Measurements from ENCODE around the gene DTX1.

The DTX1 gene

GRCh38 chr12:113065126-113066007, 8.8 kb downstream of the DTX1 start:
- Histone ChIP-seq H3K9ac (ENCODE audit: low read length) (no peak overlapping the region), H3K36me3 (ENCODE audit: control insufficient read depth, insufficient read depth, low read length, severe bottlenecking) (no peaks in the 10 kb centered on the region), H3K27me3 (replicated peaks; ENCODE audit: control insufficient read depth, insufficient read depth, low read length) (peaks cover 13% of the 10 kb centered on the region), H3K4me3 (ENCODE audit: low read length) (no peak overlapping the region), H3K4me1 (ENCODE audit: control insufficient read depth, insufficient read depth, low read length) (peaks cover 39% of the 10 kb centered on the region), H3K9me3 (ENCODE audit: control insufficient read depth, low read length) (no peaks in the 10 kb centered on the region)
- DNase-seq (ENCODE audit: low read depth): peak; percentile 25

GRCh38 chr12:113066813-113067400, 10.4 kb downstream of the DTX1 start:
- Histone ChIP-seq H3K4me3 (ENCODE audit: low read length) (no peak overlapping the region), H3K27me3 (replicated peaks; ENCODE audit: control insufficient read depth, insufficient read depth, low read length) (peaks cover 9% of the 10 kb centered on the region), H3K36me3 (ENCODE audit: control insufficient read depth, insufficient read depth, low read length, severe bottlenecking) (no peaks in the 10 kb centered on the region), H3K9me3 (ENCODE audit: control insufficient read depth, low read length) (no peaks in the 10 kb centered on the region), H3K4me1 (ENCODE audit: control insufficient read depth, insufficient read depth, low read length) (peaks cover 50% of the 10 kb centered on the region), H3K9ac (ENCODE audit: low read length) (no peak overlapping the region)
- DNase-seq (ENCODE audit: low read depth): no peak

GRCh38 chr12:113067987-113068935, 11.7 kb downstream of the DTX1 start:
- no peaks in the 10 kb centered on the region for H3K36me3 ChIP-seq (ENCODE audit: control insufficient read depth, insufficient read depth, low read length, severe bottlenecking)

GRCh38 chr12:113069149-113069548, 12.6 kb downstream of the DTX1 start:
- H3K9me3 ChIP-seq (ENCODE audit: control insufficient read depth, low read length): no peaks in the 10 kb centered on the region
- H3K36me3 ChIP-seq (ENCODE audit: control insufficient read depth, insufficient read depth, low read length, severe bottlenecking): no peaks in the 10 kb centered on the region
- DNase-seq (ENCODE audit: low read depth): no peak
- peaks cover 35% of the 10 kb centered on the region for H3K4me1 ChIP-seq (ENCODE audit: control insufficient read depth, insufficient read depth, low read length)
- no peak overlapping the region for H3K9ac ChIP-seq (ENCODE audit: low read length)
- peaks cover 16% of the 10 kb centered on the region for H3K27me3 ChIP-seq (replicated peaks; ENCODE audit: control insufficient read depth, insufficient read depth, low read length)
- no peak overlapping the region for H3K4me3 ChIP-seq (ENCODE audit: low read length)

More at GRCh38 chr12:113067987-113068935, 11.7 kb downstream of the DTX1 start:
- H3K27me3 ChIP-seq (replicated peaks; ENCODE audit: control insufficient read depth, insufficient read depth, low read length): peaks cover 15% of the 10 kb centered on the region
- H3K9me3 ChIP-seq (ENCODE audit: control insufficient read depth, low read length): no peaks in the 10 kb centered on the region
- H3K4me1 ChIP-seq (ENCODE audit: control insufficient read depth, insufficient read depth, low read length): peaks cover 44% of the 10 kb centered on the region
- no peak for DNase-seq (ENCODE audit: low read depth)
- no peak overlapping the region for H3K4me3 ChIP-seq (ENCODE audit: low read length)
- no peak overlapping the region for H3K9ac ChIP-seq (ENCODE audit: low read length)

GRCh38 chr12:113069751-113070116, 13.2 kb downstream of the DTX1 start:
- no peak overlapping the region for H3K4me3 ChIP-seq (ENCODE audit: low read length)
- H3K27me3 ChIP-seq (replicated peaks; ENCODE audit: control insufficient read depth, insufficient read depth, low read length): peaks cover 14% of the 10 kb centered on the region
- H3K9me3 ChIP-seq (ENCODE audit: control insufficient read depth, low read length): no peaks in the 10 kb centered on the region
- H3K36me3 ChIP-seq (ENCODE audit: control insufficient read depth, insufficient read depth, low read length, severe bottlenecking): no peaks in the 10 kb centered on the region
- no peak for DNase-seq (ENCODE audit: low read depth)
- H3K4me1 ChIP-seq (ENCODE audit: control insufficient read depth, insufficient read depth, low read length): peaks cover 30% of the 10 kb centered on the region
- no peak overlapping the region for H3K9ac ChIP-seq (ENCODE audit: low read length)

GRCh38 chr12:113070117-113070906, 13.8 kb downstream of the DTX1 start:
- Histone ChIP-seq H3K9ac (ENCODE audit: low read length) (no peak overlapping the region), H3K4me3 (ENCODE audit: low read length) (no peak overlapping the region), H3K4me1 (ENCODE audit: control insufficient read depth, insufficient read depth, low read length) (peaks cover 27% of the 10 kb centered on the region), H3K9me3 (ENCODE audit: control insufficient read depth, low read length) (no peaks in the 10 kb centered on the region), H3K27me3 (replicated peaks; ENCODE audit: control insufficient read depth, insufficient read depth, low read length) (peaks cover 12% of the 10 kb centered on the region), H3K36me3 (ENCODE audit: control insufficient read depth, insufficient read depth, low read length, severe bottlenecking) (no peaks in the 10 kb centered on the region)
- no peak for DNase-seq (ENCODE audit: low read depth)

GRCh38 chr12:113071135-113072112, 14.9 kb downstream of the DTX1 start:
- H3K9me3 ChIP-seq (ENCODE audit: control insufficient read depth, low read length): no peaks in the 10 kb centered on the region
- peaks cover 12% of the 10 kb centered on the region for H3K27me3 ChIP-seq (replicated peaks; ENCODE audit: control insufficient read depth, insufficient read depth, low read length)
- H3K4me1 ChIP-seq (ENCODE audit: control insufficient read depth, insufficient read depth, low read length): peaks cover 27% of the 10 kb centered on the region
- H3K9ac ChIP-seq (ENCODE audit: low read length): peak overlapping the region; percentile 71
- DNase-seq (ENCODE audit: low read depth): no peak
- no peak overlapping the region for H3K4me3 ChIP-seq (ENCODE audit: low read length)
- H3K36me3 ChIP-seq (ENCODE audit: control insufficient read depth, insufficient read depth, low read length, severe bottlenecking): no peaks in the 10 kb centered on the region

GRCh38 chr12:113072136-113072535, 15.6 kb downstream of the DTX1 start:
- H3K9ac ChIP-seq (ENCODE audit: low read length): peak overlapping the region; percentile 71
- DNase-seq (ENCODE audit: low read depth): no peak
- no peak overlapping the region for H3K4me3 ChIP-seq (ENCODE audit: low read length)
- peaks cover 12% of the 10 kb centered on the region for H3K27me3 ChIP-seq (replicated peaks; ENCODE audit: control insufficient read depth, insufficient read depth, low read length)
- no peaks in the 10 kb centered on the region for H3K36me3 ChIP-seq (ENCODE audit: control insufficient read depth, insufficient read depth, low read length, severe bottlenecking)
- H3K9me3 ChIP-seq (ENCODE audit: control insufficient read depth, low read length): no peaks in the 10 kb centered on the region
- peaks cover 27% of the 10 kb centered on the region for H3K4me1 ChIP-seq (ENCODE audit: control insufficient read depth, insufficient read depth, low read length)

- DNase-seq (ENCODE audit: low read depth): no peak
- Histone ChIP-seq H3K4me1 (ENCODE audit: control insufficient read depth, insufficient read depth, low read length) (peaks cover 25% of the 10 kb centered on the region), H3K4me3 (ENCODE audit: low read length) (no peak overlapping the region), H3K9ac (ENCODE audit: low read length) (no peak overlapping the region), H3K27me3 (replicated peaks; ENCODE audit: control insufficient read depth, insufficient read depth, low read length) (peaks cover 17% of the 10 kb centered on the region), H3K36me3 (ENCODE audit: control insufficient read depth, insufficient read depth, low read length, severe bottlenecking) (no peaks in the 10 kb centered on the region), H3K9me3 (ENCODE audit: control insufficient read depth, low read length) (no peaks in the 10 kb centered on the region)
Measured at GRCh38 chr12:113073586-113073985, 17.1 kb downstream of the DTX1 start.
